ENCODE measurements around the gene SHISA2.

DNA sequence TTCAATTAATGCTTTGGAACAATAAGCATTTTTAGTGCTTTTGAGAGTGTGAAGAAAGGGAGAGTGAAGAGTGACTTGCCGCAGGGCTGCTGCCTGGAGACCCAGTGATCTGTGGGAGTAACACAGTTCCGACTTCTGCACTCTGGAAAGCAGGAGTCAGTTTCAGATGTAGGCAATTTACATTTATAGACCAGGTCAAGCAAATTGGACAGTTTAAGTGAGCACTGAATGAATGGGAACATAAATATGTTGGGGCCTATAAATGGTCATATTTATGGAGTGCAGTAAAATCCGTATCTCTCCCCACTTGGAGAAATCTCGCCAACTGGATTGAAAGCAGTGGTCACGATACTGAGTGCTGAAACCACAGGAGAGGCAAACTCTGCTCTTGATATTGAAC is 9.4 kb upstream of the SHISA2 start:
- no peak for TF ChIP-seq CTCF (conservative IDR thresholded peaks at IDR 0.05 in 1 of 2, IDR thresholded peaks at IDR 0.05 in 1 of 2; ENCODE audit: low read depth in 1 of 2, low read length in 2 of 2)
- TF ChIP-seq EZH2 (IDR thresholded peaks at IDR 0.05; ENCODE audit: low read length, missing control alignments): no peak
